NCI-H2029 treated with DMSO at 0.1 percent for 48 hours (cell line): ENCODE results near the gene TMED10.

Experiments
- DNase-seq: peaks from one replicate; lab custom pipeline; 2025; lab: John Stamatoyannopoulos, UW

Gene TMED10

DNA sequence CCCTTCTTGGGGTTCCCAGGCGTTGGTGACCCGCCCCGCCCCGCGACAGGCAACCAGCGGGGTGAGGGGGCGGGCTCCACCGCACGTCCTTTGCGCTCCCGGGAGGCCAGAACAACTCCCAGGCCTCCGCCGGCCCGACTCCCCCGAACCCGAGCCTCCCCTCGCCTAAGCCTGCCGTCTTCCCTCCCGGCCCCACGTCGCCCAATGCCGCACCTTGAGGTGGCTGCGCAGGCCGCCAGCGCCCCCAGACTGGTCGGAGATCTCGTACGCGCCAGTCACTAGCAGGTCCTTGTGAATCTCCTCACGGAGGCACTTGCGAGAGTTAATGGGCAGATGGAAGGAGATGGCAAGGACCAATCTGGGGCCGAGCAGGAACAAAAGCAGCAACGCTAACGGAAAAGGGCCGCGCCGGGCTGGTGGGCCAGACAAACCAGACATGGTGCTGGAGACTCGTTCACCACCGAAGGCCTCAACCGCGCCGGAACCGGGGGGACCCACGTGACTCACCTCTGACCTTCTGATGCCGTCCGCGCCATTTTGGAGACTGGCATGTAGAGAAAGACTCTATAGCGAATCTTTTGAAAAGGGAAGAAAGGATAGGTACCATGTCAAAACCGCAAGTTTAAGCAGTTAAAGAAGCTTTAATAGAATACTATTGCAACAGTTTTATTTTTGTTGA lies at the start of gene TMED10:
TSS of gene TMED10 (minus strand) at position 471 of the 679 bp plus-strand sequence. CDS start at position 438, 33 bp downstream.
- peak; percentile 75 for DNase-seq

DNA sequence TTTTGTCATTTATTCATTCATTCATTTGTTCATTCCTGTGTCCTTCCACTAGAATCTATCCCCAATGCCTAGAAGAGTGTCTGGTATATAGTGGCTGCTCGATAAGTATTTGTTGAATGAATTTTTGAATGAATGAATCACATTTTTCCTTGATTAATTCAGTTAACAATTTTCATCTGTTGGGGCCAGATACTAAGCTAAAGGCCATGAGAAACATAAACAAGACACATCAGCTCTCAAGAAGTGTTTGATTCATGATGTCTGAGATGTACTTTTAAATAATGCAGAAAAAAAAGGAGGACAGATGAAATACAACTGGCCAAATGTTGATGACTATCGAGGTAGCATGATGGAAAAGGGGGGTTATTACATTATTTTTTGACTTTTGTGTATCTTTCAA lies 48.1 kb upstream of the TMED10 start:
- no peak for DNase-seq

DNA sequence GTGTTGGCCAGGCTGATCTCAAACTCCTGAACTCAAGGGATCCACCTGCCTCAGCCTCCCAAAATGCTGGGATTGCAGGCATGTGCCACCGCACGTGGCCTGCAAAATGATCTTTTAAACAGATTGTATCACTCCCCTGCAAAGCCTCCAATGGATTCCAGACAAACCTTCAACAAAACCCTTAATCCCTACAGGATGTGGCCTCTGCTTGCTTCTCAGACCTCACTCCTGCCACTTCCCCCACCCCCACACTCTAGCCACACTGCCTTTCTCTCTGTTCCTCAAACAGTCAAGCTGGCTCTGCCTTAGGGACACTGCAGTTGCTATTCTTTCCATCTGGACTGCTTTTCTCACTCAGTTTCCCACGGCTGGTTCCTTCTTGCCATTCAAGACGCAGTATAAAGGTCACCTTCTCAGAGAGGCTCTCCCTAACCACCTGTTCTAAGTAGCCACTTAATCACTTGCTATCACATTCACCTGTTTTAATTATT lies 47.3 kb upstream of the TMED10 start:
- peak; percentile 11 for DNase-seq

DNA sequence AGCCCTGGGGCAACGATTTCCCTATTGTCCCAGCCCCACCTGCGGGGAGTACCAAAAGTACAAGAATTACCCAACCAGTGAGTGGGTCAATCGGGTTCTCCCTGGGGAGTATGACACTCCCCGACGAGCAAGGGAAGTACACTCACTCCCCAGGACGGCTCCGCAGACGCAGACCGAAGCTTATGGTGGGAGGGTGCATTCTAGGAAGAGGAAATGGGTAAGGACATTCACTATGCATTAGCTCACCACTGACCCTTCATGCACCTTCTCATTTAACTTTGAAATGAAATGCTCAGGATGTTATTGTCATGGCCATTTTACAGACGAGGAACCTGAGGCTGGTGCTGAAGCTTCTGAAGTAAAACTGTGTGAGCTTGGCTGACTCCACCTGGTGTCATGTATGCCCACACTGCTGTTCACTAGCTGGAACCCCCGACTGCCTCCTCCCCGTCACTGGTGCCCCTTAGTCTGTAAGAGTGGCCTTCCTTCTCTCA lies 45.8 kb upstream of the TMED10 start:
- DNase-seq: no peak

DNA sequence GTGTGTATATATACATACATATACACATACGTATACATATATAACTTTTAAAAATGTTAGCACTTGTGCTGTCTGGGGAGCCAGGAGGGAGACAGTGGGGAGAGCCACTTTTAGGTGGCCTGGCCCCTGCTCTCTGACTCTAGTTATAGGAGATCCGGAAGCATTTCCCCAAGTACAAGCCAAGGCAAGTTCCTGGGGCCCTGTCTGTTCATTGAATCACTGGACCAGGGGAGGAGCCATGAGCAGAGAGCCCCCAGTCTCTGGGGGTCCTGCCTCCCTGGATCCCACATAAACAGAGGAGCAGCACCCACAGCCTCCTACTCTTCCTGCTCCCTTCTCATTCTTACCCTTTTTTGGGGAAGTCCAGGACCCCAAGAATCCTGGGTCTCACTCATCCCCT lies 45.4 kb upstream of the TMED10 start:
- no peak for DNase-seq

DNA sequence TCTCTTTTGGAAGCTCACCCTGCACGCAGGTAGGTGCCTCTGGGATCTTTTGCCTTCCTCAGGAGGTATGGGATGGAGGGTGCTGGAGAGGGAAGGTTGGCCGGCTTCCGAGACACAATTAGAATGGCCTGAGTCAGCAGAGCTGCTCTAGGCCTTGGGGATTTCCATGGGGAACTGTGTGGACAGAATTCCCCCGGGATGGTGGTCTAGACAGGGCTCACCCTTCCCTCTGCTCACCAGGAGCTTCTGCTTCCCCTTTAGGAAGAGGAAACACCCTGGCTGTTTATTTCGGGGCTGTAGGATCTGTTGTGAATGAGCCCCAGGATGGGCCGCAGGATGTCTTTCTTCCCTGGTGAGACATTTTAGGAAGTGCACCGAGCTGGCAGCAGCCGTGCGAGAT lies 43.7 kb upstream of the TMED10 start:
- DNase-seq: no peak

DNA sequence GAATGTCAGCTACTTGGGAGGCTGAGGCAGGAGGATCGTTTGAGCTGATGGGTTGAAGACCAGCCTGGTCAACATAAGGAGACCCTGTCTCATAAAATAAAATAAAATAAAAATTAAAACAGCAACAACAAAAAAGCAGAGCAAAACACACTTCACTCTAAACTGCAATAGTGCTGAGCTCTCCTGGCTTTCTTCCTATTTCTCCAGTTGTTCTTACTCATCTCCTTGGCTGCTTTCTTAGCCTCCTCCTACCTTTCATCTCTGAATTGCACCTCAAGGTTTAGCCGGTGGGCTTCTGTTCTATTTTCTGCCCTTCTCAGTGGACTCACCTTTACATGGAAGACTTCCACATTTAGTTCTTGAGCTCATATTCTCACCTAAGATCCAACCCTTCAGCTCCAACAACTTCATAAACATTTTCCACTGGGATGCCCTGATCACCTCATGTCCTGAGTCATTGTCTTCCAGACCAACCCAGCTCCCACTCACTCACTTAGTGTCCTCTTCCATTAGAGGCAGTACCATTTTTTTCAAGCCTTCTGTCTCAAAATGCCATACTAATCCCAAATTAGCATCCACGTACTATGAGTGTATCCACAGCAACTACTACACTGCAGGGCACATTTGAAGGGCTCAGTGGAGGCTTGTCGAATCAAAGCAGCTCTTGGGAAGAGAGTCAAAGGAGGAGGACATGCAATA lies 41.2 kb upstream of the TMED10 start:
- no peak for DNase-seq

DNA sequence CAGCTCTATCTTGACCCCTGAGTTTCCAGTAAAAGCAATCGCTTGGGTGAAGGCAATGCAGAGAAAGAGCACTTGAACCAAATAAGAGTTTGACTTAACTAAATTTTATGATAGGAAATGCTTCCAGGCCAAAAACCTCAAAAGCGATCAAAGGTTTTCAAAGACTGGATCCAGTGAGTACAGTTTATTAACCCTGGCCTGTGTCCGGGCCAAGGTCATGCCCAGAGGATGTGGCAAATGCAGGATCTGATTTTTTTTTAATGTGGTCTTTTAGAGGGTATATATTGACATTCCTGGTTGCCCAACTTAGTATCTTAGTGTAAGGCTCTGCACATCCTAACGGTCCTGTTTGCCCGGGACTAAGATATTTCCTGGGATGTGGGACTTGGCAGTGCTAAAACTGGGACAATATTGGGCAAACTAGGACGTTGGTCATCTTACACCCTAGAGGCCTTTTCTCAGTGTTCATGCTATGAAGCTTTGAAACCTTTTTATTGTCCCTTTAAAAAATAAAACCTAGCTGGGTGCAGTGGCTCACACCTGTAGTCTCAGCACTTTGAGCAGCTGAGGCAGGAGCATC lies 40.1 kb upstream of the TMED10 start:
- DNase-seq: no peak

DNA sequence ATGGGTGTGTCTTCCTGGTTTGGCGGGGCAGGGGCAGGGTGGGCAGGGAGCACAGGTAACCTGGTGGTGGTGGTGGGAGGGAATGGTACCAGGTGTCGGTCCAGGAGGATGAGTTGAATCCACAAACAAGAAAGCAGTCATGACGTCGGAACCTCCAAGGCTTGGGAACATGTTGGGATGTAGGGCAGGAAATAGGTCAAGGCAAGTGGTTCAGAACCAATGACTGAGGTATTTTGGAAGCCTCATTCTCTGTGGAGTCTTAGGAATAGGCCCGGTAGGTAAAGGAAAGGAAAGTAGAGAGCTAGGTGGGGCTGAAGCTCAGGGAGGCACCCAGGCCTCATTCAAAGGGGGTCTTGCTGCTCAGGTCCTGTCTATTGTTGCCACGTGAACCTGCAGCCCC lies 39.1 kb upstream of the TMED10 start:
- DNase-seq: no peak

DNA sequence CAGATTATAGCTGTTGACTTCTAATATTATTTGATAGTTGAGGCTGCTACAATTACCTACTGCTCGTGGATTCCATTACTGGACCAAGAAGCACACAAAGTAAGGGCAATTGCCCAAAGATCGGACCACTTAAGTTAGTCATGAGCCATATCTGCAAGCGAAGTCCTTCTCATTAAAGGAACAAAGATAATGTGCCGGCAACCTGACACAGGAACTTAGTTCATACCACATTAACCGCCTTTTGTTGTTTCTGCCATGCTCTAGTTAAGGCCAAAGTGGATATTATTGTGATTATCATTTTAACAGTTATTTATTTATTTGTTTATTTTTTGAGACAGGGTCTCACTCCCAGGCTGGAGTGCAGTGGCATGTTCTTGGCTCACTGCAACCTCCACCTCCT lies 38.1 kb upstream of the TMED10 start:
- DNase-seq: no peak

DNA sequence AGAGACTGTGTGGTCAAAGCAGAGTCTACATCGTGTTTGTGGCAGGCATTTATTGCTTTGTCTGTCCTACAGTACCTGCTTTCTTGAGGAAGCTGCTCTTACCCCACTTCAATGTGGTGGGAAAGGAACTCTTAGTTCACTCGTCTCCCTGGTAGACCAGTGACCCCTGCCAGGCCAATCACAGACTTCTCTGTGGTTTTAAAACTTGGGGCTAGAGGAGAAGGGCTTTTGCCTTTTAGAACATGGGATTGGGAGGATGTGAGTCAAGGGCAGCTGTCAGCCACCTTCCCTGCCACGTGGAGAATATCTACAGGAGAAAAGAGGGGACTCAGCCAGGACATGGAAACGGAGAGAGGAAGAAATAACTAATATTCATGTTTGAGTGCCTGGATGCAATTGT lies 36.8 kb upstream of the TMED10 start:
- no peak for DNase-seq

DNA sequence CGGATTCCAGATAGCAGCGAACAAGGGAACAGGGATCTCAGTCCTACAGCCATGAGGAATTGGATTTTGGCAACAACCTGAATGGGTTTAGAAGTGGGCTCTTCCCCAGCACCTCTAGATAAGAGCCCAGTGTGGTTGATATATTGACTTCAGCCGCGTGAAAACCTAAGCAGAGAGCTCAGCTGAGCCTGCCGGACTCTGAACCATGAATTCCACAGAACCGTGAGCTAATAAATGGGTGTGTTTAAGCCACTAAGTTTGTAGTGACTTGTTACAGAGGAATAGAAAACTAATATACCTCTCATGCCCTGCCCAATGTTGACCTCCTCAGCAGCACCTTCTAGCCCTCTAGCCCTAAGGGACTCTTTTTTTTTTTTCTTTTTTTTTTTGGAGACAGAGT lies 32.4 kb upstream of the TMED10 start:
- DNase-seq: no peak

DNA sequence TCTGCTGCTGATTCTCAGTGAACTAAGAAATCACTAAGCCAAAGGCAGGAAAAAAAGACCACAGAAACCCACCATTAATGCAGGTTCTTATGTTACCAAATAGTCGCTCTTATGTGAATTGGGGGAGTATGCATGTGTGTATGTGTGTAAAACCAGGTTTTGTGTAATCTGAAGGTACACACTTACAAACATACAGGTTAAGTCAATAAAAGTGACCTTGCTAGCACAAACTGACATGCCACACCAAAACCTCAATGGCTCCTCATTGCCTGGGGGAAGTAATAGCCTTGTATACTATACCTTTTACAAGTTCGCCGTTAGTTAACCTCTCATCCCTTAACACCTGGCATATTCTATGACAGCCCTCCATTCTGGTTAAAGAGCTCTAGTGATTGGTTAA lies 29.8 kb upstream of the TMED10 start:
- no peak for DNase-seq

DNA sequence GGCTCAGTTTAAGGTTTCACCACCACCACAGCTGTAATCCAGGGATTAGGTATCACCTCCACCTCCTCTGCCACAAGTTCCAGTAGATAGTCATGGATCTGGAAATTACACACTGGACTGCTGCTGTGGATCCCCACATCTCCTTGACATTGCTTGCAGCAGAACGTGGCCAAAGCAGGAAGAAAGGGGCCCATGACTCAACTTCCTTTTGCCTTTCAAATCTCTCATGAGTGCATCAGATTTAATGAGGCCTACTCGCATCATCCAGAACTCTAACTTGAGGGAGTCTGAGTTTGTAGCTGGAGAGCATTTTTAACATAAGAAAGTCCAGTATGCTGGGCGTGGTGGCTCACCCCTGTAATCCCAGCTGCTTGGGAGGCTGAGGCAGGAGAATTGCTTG lies 29.2 kb upstream of the TMED10 start:
- no peak for DNase-seq

DNA sequence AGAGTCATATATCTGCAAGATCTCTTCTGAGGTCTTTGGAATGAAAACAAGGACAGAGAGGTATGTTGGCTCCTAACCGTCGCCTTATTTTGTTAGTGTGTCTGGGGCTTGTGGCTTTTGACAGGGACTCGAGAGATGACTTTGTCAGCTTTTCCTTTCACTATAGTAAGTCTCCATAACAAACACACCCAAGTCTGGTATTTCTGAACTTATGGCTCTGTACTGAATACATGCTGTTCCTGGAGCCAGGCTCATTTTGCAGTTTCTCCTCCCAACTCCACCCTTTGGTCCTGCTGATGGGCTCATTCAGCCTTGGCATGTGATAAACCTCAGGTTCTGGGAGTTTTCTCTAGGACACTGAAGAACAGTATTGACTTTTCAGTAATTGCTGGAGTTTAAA lies 27.7 kb upstream of the TMED10 start:
- DNase-seq: no peak

DNA sequence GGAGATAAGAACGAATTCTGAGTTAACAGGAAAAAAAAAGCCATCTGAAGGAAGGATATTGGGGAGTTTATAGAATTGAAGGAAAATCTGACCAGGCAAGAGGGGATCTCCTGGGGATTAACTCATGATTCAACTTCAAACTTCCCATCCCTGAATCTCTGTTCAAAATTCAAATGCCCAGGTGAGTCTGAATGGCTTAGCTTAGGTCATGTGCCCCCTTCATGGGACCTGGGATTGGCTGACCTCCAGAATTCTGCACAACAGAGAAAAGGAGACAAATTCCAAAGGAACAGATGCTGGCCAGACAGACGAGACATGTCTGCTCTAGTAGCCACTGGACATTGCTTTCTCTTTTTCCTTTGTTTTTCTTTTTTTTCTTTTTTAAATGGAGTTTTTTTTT lies 26.2 kb upstream of the TMED10 start:
- no peak for DNase-seq

DNA sequence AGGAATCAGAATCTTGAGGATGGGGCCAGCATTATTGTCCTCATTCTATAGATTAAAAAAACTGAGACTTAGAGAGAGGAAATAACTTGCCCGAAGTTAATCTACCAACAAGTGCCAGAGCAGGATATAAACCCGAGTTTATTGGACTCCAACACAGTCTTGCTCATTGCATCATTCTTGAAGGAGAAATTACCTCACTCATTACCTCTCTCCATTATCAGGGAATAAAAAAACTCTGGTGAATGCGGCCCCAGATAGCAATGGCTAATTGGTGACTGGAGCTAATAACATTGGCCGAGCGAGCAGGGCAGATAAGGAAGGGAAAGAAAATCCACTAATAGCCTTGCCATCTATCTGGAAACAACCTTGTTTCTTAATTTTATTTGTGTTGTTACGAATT lies 24.7 kb upstream of the TMED10 start:
- DNase-seq: no peak

DNA sequence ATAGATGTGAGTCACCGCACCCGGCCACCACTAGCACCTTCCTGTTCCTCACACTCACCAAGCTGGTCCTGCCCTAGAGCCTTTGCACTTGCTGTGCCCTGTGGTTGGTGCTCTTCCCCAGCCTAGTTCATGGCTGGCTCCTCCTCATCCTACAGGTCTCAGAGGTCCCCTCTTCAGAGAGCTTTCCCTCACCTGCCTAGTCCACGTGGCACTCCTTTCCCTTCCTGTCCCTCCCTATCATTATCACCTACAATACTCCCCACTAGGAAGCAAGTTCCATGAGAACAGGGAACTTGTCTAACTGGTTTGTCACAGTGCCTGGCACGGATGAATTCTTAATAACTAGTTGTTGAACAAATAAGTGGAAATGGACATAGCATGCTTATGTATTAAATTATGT lies 24.0 kb upstream of the TMED10 start:
- no peak for DNase-seq

DNA sequence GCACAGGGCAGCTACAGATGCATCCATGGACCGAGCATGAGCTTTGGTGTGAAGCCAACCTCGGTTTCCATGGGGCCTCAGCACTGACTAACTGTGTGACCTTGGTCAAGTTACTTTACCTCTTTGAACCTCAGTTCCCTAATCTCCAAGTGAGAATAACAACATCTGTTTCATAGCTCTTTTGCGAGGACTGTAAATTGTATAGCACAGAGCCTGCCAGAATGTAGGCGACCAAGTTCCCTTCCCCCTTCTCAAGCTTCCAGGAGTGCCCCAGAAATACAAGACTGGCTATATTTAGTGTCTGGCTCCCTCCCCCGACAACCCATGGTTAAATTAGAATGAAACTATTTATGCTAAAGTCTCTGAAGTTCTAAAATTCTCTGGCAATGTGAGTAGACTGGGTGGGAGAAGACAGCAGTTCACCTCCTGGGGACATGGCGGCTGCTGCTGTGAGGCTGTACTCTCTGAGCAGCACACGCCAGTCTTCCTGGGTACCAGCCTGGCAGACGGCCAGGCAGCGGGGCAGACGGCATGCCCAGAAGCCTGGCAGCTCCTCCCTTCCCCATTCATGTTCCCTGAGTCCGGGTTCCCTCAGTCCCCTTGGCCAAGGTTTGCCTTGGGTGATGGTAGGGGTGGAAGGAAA lies 22.0 kb upstream of the TMED10 start:
- no peak for DNase-seq

DNA sequence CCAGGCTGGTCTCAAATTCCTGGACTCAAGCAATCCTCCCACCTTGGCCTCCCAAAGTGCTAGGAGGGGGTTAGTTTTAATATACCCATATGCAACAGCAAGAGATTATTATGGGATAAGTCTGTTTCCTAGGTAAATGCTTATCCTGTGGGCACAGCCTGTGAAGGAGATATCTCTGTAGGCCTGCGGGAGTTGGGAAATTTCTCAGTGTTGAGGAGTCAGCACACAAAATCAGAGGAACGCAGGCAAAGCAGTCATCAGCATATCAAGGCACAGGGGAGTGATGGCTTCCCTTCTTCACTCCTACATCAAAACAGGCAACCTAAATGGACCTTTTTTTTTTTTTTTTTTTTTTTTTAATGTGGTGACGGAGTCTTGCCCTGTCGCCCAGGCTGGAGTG lies 20.9 kb upstream of the TMED10 start:
- DNase-seq: no peak

DNA sequence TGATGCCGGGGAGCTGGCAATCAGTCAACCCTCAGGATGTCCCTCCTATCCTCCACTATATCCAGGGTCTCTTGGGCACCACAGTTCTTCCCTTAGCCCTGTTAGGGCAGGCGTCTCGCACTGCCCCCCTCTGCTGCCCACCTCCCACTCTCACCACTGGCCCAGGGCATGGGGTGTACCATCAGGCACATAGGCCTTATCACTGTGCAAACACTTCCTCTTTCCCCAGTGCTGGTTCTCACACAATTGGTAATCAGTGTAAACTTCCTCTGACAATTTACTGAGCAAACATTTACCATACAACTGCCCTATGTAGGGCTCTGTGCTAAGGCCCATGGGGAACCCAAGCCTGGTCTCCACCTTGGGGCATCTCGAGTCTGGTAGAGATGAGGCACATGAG lies 20.1 kb upstream of the TMED10 start:
- no peak for DNase-seq

DNA sequence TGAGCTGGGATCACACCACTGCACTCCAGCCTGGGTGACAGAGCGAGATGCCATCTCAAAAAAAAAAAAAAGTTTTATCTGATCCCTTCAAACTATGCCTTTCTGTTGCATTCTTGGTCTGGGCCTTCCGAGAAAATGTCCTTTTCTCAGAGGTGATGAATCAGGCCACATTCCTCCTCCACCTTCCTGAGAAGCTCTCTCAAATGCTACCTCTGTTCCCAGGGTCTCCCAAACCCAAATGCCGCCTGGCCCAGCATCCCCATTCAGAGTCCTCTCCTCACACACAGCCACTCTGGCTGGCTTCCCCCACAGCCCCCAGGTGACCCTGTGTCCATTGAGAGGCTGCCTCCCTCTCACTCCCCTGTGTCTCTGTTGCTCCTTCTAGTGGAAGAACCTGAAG lies 19.7 kb upstream of the TMED10 start:
- DNase-seq: no peak

DNA sequence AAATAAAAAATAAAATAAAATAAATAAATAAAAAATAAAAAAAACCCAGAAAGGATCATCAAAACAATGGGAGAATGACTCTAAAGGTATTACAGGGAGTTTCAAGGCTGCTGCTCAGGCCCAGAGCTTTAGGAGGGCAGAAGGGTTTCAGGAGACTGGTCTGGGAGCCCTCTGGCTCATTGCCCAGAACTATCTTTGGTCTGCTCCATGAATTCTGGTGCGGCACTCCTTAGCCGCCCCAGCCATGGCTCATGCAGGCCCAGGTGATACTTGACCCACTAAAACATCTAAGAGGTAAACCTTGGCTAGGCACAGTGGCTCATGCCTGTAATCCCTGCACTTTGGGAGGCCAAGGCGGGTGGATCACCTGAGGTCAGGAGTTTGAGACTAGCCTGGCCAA lies 14.7 kb upstream of the TMED10 start:
- DNase-seq: no peak
